DND-41 (cell line): Measurements from ENCODE around the gene CCK.

Experiments used
- CTCF ChIP-seq: IDR thresholded peaks from 2 replicates; pipeline ENCODE4 v1.5.1; 2012; ENCODE audit warnings: borderline replicate concordance, low read length, moderate library complexity, mild to moderate bottlenecking; ENCODE audit not compliant: poor library complexity, severe bottlenecking; ENCODE audit errors: extremely low read depth
- EZH2 ChIP-seq: IDR thresholded peaks from 3 replicates; pipeline ENCODE4 v1.6.1; 2012; ENCODE audit warnings: borderline replicate concordance, low read depth, mild to moderate bottlenecking, moderate library complexity, low read length, inconsistent platforms; ENCODE audit not compliant: severe bottlenecking

DNA sequence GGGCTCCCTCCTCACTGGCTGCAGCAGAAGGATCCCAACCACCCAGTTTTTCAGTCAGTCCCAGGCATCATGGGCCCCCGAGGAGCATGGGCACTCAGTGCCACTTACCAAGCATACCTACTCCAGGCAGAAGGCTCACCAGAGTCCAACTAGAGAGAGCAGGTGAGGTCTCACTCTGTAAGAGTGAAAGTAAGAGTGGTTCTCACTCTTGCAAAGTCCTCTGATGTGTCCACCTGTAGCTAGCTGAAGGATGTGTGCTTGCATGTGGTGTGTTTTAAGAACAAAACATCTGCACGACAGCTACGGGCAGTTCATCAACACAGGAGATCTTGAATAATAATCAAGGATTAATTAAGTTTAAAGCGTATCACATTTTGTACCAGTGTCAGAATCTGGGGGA is 49.7 kb downstream of the CCK start:
- TF ChIP-seq CTCF (no peak), EZH2 (no peak)
